Activated CD4-positive, alpha-beta T cell treated with anti-CD3 and anti-CD28 coated beads for 1 hour (primary cell): ENCODE data around the gene LAMA3.
A peak's percentile ranks its signal among the peaks of the same experiment; 100 is the strongest.

Experiments used
- DNase-seq: peaks from one replicate; pipeline ENCODE4 v3.0.0-alpha.2; 2020

Gene LAMA3

DNA sequence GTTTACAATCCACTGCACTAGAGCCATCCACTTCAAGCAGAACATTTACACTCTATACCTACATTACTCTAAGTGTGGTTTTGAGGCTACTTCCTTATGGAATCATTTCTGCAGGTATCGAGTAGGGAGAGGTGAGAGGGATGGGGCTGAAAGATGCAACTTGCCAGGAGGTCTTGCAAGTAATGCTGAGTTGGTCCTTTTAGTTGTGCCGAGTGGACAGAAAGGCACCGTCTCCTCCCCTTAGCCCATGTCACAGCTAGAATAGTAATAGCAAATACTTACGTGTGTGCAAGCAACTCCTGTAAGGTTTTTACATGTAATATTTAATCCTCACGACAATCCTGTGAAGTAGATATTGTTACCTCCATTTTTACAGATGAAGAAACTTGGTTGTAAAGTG, 166.5 kb downstream of the LAMA3 start:
- no peak for DNase-seq

GRCh38 chr18:23856466-23857163, 167.4 kb downstream of the LAMA3 start:
- DNase-seq, result no peak

GRCh38 chr18:23857164-23857552, 167.9 kb downstream of the LAMA3 start:
- no peak for DNase-seq

- DNase-seq, result no peak
These were observed 168.5 kb downstream of the LAMA3 start for GRCh38 chr18:23857756-23858155.

DNA sequence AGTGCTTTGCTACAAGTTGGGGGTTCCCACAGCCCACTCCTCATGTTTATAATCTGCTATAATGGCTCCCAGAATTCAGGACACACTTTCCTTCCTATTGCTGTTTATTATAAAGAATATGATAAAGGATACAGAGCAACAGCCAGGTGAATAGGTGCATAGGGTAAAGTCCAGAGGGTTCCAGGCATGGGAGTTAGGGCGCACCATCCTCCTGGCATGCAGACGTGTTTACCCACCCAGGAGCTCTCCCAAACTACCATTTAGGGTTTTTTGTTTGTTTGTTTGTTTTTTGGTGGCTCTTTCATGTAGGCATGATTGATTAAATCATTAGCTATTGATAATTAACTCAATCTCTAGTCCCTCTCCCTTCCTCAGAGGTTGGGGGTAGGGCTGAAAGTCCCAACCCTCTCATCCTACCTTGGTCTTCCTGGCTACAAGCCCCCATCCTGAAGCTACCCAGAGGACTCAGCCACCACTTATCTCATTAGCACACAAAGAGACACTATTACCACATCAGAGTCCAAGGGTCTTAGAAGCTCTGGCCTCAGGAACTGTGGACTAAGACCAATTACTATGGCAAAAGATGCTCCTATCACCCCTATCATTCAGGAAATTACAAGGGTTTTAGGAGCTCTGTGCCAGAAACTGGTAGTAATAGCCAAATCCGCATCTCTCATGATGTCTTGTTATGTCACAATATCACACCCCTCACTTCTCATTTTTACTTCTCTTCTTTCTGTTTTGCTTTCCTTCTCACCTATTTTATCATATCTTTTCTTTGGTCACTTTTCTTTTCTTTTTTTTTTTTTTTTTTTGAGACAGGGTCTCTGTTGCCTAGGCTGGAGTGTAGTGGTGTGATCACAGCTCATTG, 170.4 kb downstream of the LAMA3 start:
- no peak for DNase-seq

GRCh38 chr18:23861326-23861725, 172.1 kb downstream of the LAMA3 start:
- DNase-seq, result no peak

- no peak for DNase-seq
These were observed 172.7 kb downstream of the LAMA3 start for GRCh38 chr18:23861805-23862470.

DNA sequence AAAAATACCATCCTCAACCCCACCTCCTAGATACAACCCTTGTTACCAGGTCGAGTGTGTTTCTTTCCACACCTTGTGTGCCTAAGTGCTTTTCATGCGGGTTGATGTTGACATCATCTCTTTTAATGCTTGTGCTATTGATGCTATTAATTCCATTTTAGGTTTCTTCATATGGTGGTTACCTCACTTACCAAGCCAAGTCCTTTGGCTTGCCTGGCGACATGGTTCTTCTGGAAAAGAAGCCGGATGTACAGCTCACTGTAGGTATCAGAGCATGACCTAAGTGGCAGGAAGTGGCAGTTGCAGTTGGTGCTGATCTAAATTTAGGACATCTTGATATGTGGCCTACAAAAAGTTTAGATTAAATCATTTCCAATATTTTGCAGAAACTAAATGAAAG, 175.4 kb downstream of the LAMA3 start:
- no peak for DNase-seq

DNA sequence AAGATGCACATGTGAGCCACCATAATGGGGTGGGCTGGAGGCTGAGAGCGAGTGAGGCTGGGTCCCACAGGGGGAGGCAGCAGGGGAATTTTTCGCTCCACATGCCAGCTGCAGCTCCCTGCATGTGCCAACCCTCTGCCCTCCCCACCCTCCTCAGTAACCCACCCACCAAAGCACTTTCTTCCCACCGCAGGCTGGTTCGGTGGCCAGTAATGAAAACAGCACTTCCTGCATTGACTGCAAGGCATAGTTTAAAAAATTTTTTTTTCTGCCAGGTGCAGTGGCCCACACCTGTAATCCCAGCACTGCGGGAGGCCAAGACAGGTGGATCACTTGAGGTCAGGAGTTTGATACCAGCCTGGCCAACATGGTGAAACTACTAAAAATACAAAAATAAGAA, 177.8 kb downstream of the LAMA3 start:
- no peak for DNase-seq

DNA sequence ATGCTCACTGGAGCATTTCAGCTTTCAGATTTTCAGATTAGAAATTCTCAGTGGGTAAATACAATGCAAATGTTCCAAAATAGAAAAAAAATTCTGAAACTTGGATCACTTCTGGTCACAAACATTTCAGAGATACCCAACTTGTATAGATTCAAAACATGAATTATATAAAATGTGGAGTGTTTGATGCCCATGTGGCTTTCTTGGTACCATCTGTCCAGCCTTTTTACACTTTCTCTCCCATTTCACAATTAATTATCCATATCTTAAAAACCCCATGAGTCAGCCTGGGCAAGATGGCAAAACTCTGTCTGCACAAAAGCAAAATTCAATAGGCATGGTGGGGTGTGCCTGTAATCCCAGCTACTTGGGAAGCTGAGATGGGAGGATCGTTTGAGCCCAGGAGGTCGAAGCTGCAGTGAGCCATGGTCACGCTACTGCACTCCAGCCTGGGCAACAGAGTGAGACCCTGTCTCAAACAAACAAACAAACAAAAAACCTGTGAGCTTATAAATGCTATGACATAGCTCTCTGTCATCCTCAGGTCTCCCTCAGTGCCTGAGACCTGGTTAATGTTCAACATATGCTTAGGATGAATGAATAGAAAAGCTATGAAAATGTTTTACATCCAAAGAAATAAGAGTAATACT, 179.0 kb downstream of the LAMA3 start:
- no peak for DNase-seq

DNA sequence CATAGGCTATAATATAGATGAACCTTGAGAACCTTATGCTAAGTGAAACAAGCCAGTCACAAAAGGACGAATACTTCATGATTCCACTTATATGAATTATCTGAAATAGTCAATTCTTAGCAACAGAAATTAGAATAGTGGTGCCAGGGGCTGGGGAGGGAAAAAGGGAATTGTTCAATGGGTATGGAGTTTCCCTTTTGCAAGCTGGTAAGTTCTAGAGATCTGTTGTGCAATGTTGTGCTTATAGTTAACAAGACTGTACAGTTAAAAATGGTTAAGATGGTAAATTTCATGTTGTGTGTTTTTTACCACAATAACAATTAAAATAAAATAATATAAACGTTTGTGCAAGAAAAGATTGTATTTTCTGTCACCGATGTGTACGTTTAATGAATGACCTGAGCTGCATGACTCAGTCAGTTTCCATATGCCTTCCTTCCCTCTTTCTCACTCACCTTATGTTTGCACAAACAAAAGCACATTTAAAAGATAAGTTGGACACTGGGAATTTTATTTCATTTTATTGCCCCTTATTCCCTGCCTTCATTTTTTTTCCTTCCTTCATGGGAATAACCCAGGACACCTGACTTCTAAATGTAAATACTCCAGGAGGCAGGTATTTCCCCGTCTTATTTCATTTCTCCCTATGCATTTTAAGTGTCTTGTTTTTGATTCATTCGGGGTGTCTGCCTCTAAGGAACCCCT, 181.6 kb downstream of the LAMA3 start:
- no peak for DNase-seq

DNA sequence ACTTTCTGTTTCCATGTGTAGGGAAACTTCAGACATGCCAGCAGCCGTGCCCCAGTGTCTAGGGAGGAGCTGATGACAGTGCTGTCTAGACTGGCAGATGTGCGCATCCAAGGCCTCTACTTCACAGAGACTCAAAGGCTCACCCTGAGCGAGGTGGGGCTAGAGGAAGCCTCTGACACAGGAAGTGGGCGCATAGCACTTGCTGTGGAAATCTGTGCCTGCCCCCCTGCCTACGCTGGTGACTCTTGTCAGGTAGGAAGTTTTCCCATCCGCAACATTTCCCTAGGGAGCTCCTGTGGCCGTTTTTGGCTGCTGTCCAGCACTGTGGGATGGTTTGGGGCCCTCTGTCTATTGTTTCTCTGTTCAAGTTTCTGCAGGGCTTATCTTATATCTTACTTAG, 182.2 kb downstream of the LAMA3 start:
- DNase-seq, result peak; percentile 62

DNA sequence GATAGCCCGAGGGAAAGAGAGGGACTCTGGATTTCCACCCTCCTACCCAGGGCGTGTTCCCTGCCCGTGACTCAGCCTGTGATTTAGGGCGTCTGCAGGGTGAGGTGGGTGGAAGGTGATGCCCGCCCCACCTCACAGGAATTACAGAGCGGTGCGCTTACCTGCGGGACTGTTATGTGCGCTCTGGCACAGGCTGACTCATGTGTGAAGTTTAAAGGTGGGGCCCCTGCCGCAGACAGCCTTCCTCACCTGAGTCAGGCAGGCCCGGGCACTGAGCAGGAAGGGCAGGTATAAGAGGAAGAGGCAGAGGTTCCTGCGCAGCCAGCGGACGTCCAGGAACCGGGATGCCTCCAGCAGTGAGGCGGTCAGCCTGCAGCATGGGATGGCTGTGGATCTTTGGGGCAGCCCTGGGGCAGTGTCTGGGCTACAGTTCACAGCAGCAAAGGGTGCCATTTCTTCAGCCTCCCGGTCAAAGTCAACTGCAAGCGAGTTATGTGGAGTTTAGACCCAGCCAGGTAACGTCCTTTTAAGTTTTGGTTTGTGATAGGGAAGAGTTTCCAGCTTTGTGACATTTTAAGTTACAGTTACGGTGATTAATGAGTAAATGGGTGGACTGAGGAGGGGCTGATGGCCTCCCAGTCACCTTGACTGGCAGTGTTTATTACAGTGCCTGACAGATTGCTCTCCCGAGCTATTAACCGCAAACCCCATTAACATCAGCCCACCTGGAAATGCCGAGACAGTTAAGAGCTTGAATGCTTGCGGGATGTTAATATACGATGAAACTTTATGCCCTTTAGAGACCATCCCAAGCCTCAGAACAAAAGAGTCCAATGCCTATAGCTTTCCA, 183.7 kb downstream of the LAMA3 start:
- DNase-seq, result peak; percentile 36

- DNase-seq, result no peak
These were observed 187.0 kb downstream of the LAMA3 start for GRCh38 chr18:23875966-23876895.

DNA sequence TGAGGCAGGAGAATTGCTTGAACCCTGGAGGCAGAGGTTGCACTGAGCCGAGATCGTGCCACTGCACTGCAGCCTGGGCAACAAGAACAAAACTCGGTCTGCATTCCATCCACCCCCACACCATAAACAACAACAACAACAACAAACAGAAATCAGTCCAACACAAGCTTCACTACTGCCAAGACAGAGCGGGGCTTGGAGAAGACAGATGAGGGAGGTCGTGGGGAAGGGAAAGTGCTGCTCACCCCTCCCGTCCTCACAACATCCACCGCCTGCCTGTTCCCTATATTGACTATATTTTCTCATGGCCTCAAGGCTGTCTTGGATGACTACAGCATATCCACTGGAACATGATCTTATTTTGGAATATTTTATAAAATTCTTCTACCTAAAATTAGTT, 187.7 kb downstream of the LAMA3 start:
- no peak for DNase-seq

DNA sequence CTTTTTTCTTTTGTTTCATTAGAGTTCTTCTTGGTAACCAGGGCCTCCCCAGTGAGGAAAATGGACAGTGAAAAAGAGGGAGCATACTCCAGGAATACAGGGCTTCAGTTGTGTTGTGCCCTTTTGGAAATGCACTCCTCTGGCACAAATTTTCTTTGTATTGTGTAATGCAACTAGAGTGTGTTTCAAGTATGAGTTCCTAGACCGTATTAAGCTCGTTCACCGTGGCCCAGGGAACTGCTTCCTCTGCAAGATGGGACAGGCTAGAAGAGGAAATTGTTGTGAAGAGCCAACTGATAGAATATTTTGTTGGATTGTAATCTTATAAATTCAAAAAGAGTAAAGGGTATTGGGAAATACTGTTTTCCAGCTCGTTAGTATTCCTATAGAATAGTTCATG, 188.1 kb downstream of the LAMA3 start:
- DNase-seq, result no peak

- no peak for DNase-seq
These were observed 189.2 kb downstream of the LAMA3 start for GRCh38 chr18:23878336-23878900.

DNA sequence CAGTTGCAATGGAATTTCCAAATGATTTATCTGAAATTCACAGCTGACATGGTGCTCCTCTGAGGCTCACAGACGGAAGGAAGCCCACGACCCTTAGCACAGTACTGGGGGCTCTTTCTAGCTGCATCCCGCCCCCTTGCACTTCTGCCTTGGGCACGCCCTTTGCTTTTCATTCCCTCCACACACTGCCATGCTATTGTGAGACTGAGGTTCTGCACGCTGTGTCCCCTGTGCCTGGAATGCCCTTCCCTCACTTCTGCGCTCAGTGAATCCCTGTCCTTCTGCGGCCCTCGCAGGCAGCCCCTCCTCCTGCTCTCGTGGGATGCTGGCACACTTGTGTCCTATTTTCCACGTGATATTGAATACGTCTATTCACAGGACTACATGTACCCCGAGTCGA, 189.9 kb downstream of the LAMA3 start:
- no peak for DNase-seq

DNA sequence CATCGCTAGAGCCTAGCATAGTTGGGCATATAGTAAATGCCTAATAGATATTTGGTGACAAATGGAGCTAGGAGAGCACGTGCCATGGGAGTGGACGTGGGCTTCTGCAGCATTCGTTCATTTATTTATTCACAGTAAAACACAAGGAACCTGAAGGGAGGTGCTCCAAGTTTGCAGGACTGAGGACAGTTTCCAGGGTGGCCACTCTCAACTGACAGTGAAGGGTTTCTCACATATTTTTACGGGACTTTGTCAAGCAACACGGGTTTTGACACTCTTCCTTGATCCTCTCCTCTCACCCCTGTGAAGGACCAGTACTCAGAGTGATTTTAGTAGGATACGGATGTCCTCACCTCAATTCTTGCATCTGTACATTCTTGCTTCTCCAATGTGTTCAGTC, 190.3 kb downstream of the LAMA3 start:
- DNase-seq, result no peak

DNA sequence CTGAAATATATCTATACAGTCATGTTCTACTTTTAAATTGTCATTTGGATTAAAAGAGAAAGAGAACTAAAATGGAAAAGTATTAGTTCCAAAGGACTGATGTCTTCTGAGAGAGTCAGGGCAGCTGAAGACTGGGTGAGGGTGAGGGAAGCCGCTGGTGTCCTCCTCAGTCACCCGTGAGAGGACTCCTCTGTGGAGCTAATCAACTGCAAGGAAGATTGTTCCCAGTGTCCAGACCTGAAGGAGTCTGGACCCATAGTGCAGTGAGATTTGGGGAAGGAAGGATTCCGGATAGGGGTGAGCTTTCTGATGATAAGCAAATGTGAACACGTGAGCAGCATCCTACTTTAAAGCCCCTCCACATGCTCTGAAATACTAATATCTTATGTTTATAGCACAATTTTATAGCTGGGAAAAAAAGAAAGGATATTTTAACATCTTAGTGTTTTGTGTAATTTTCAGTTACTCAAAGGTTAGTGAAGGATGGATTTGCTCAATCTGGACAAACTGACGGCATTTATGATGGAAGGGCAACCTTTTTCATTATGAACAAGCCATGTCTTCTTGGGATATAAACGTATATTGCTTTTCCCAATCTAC, 190.8 kb downstream of the LAMA3 start:
- no peak for DNase-seq
